OCI-LY7 (cell line): ENCODE data around the gene MRPL40. TPM values are rescaled to one million over a fixed set of nuclear protein-coding genes. Genes with fewer than 3 reads are reported as not detected.

Experiments used
- BruUV-seq: library from RNA; stranded (reverse); fragments of 400-500 nt; replicated peaks from 2 replicates; lab custom pipeline; 2021; lab: Mats Ljungman, UMichigan
- CTCF ChIA-PET: fragments of 300-600 bp; sonication (Branson Sonifier 250); formaldehyde crosslinking; loops from one replicate; lab custom pipeline; 2022; ENCODE audit warnings: antibody characterized with exemption; ENCODE audit not compliant: unreplicated experiment; lab: Charles Lee
- POLR2A ChIA-PET: fragments of 300-600 bp; sonication (Branson Sonifier 250); formaldehyde crosslinking; loops from one replicate; lab custom pipeline; 2022; ENCODE audit warnings: antibody characterized with exemption; lab: Charles Lee
- DNase-seq: peaks from one replicate; pipeline ENCODE4 v3.0.0-alpha.2; 2015; ENCODE audit warnings: low spot score
- H2AFZ ChIP-seq: fragments of 200-600 bp; sonication (generic), shearing (Covaris generic); 2 replicates; pipeline ENCODE4 v1.6.1; 2014; ENCODE audit warnings: mild to moderate bottlenecking, antibody characterized with exemption, low read length, moderate library complexity
- H3K27ac ChIP-seq: fragments of 200-600 bp; sonication (generic); 2 replicates; pipeline ENCODE4 v1.5.1; 2014; ENCODE audit warnings: mixed run types, low read depth, mild to moderate bottlenecking, moderate library complexity, low read length, inconsistent platforms; ENCODE audit not compliant: poor library complexity, severe bottlenecking
- H3K36me3 ChIP-seq: fragments of 200-600 bp; sonication (generic); 2 replicates; pipeline ENCODE4 v1.6.1; 2014; ENCODE audit warnings: mild to moderate bottlenecking, antibody characterized with exemption, low read length, moderate library complexity, mixed read lengths; ENCODE audit not compliant: insufficient read depth
- H3K4me1 ChIP-seq: fragments of 200-600 bp; sonication (generic); 2 replicates; pipeline ENCODE4 v1.5.1; 2014; ENCODE audit warnings: mild to moderate bottlenecking, low read length; ENCODE audit not compliant: insufficient read depth, poor library complexity, severe bottlenecking
- H3K4me2 ChIP-seq: fragments of 200-600 bp; sonication (generic); 2 replicates; pipeline ENCODE4 v1.6.1; 2014; ENCODE audit warnings: mild to moderate bottlenecking, low read length
- H3K4me3 ChIP-seq: fragments of 200-600 bp; sonication (generic); 2 replicates; pipeline ENCODE4 v1.5.1; 2014; ENCODE audit warnings: mild to moderate bottlenecking, low read depth, low read length; ENCODE audit not compliant: poor library complexity, severe bottlenecking
- H3K79me2 ChIP-seq: fragments of 200-600 bp; sonication (generic); 2 replicates; pipeline ENCODE4 v1.6.1; 2016; ENCODE audit warnings: low read depth, mild to moderate bottlenecking, low read length, moderate library complexity, mixed read lengths; ENCODE audit not compliant: insufficient read depth
- H3K9me2 ChIP-seq: fragments of 200-600 bp; sonication (generic); 2 replicates; pipeline ENCODE4 v1.6.1; 2016; ENCODE audit warnings: mild to moderate bottlenecking, low read length, mixed read lengths; ENCODE audit not compliant: insufficient read depth
- H3K9me3 ChIP-seq: fragments of 200-600 bp; sonication (generic); 2 replicates; pipeline ENCODE4 v1.6.1; 2014; ENCODE audit warnings: mild to moderate bottlenecking, mixed run types, low read length, mixed read lengths
- H4K20me1 ChIP-seq: fragments of 200-600 bp; sonication (generic); 2 replicates; pipeline ENCODE4 v1.6.1; 2014; ENCODE audit warnings: mild to moderate bottlenecking, antibody characterized with exemption, low read length, moderate library complexity, mixed read lengths; ENCODE audit not compliant: insufficient read depth
- CTCF ChIP-seq: fragments of 200-600 bp; sonication (generic); conservative IDR thresholded peaks from 2 replicates; pipeline ENCODE4 v1.5.1; 2014; ENCODE audit warnings: mild to moderate bottlenecking, antibody characterized with exemption, low read length, moderate library complexity, mixed read lengths
- EZH2phosphoT487 ChIP-seq: fragments of 200-600 bp; sonication (generic); IDR thresholded peaks from 2 replicates; pipeline ENCODE4 v1.6.1; 2018; ENCODE audit warnings: low read depth, borderline replicate concordance, mild to moderate bottlenecking, mixed run types, antibody characterized with exemption, low read length, moderate library complexity, mixed read lengths
- intact Hi-C: fragments of 100-400 bp; cut with micrococcal nuclease; formaldehyde crosslinking; loops from one replicate; pipeline ENCODE4 v1.10.0; 2022; ENCODE audit not compliant: unreplicated experiment
- total RNA-seq, 2 experiments: library from RNA; depleted of rRNA in 1 of 2; stranded (reverse); fragments of >200 nt in 1 of 2; shearing (Covaris generic) in 1 of 2; gene quantifications; 2 replicates each; pipeline ENCODE4 v1.2.3, GENCODE V29; 2014 to 2022

The MRPL40 gene
- total RNA-seq, 2 experiments from 2014 or later = 38.5 to 45.6 TPM

- no peaks in the 10 kb centered on the region for H4K20me1 ChIP-seq
- ChIA-PET POLR2A (interaction anchor here (1.7 kb wide), 1 partner anchor 10 kb away, joined by 6 read pairs; no protein-coding TSS in a partner anchor), CTCF (no interaction called here)
- TSS peak; percentile 48 for BruUV-seq
- no peak overlapping the region for H3K4me3 ChIP-seq
- no peak overlapping the region for H3K27ac ChIP-seq
- intact Hi-C loops = loop anchor here (10.0 kb wide), 1 partner anchor 118 kb away; no protein-coding TSS in a partner anchor
- TF ChIP-seq CTCF = no peak
- no peak for TF ChIP-seq EZH2phosphoT487
- no peak overlapping the region for H2AFZ ChIP-seq
- H3K36me3 ChIP-seq = peaks cover 97% of the 10 kb centered on the region
- no peak for DNase-seq
- no peak overlapping the region for H3K4me2 ChIP-seq
- H3K4me1 ChIP-seq = no peaks in the 10 kb centered on the region
- no peaks in the 10 kb centered on the region for H3K79me2 ChIP-seq
- no peaks in the 10 kb centered on the region for H3K9me3 ChIP-seq
- no peaks in the 10 kb centered on the region for H3K9me2 ChIP-seq
Measured at GRCh38 chr22:19463008-19463407, 30.7 kb downstream of the MRPL40 start.

GRCh38 chr22:19463491-19464469 lies 31.4 kb downstream of the MRPL40 start:
- no peaks in the 10 kb centered on the region for H3K9me3 ChIP-seq
- no peak for DNase-seq
- no peak for TF ChIP-seq EZH2phosphoT487
- no peaks in the 10 kb centered on the region for H3K79me2 ChIP-seq
- no peaks in the 10 kb centered on the region for H3K9me2 ChIP-seq
- intact Hi-C loops = loop anchor here (10.0 kb wide), 1 partner anchor 119 kb away; no protein-coding TSS in a partner anchor
- ChIA-PET CTCF (no interaction called here), POLR2A (interaction anchor here (1.7 kb wide), 1 partner anchor 10 kb away, joined by 6 read pairs; no protein-coding TSS in a partner anchor)
- no TSS peak for BruUV-seq
- H3K4me3 ChIP-seq = no peak overlapping the region
- no peak overlapping the region for H3K27ac ChIP-seq
- H3K4me2 ChIP-seq = no peak overlapping the region
- no peaks in the 10 kb centered on the region for H3K4me1 ChIP-seq
- H3K36me3 ChIP-seq = peaks cover 99% of the 10 kb centered on the region
- no peaks in the 10 kb centered on the region for H4K20me1 ChIP-seq
- no peak overlapping the region for H2AFZ ChIP-seq

- POLR2A ChIA-PET = no interaction called here
Measured at GRCh38 chr22:19464546-19464945, 32.2 kb downstream of the MRPL40 start.

More at GRCh38 chr22:19464546-19464945, 32.2 kb downstream of the MRPL40 start:
- DNase-seq = no peak
- peaks cover 99% of the 10 kb centered on the region for H3K36me3 ChIP-seq
- CTCF ChIA-PET = no interaction called here
- H4K20me1 ChIP-seq = no peaks in the 10 kb centered on the region
- intact Hi-C loops = loop anchor here (10.0 kb wide), 1 partner anchor 120 kb away; no protein-coding TSS in a partner anchor
- H2AFZ ChIP-seq = no peak overlapping the region
- H3K4me2 ChIP-seq = no peak overlapping the region
- H3K9me3 ChIP-seq = no peaks in the 10 kb centered on the region
- TF ChIP-seq EZH2phosphoT487 = no peak
- no peak for TF ChIP-seq CTCF
- no peak overlapping the region for H3K27ac ChIP-seq
- H3K79me2 ChIP-seq = no peaks in the 10 kb centered on the region
- BruUV-seq = no TSS peak
- H3K9me2 ChIP-seq = no peaks in the 10 kb centered on the region
- no peaks in the 10 kb centered on the region for H3K4me1 ChIP-seq
- no peak overlapping the region for H3K4me3 ChIP-seq
